A673 (cell line): ENCODE measurements around the gene HDAC7. TPM values are rescaled to one million over a fixed set of nuclear protein-coding genes. Genes with fewer than 3 reads are reported as not detected.

Source experiments
- BruUV-seq: library from RNA; stranded (reverse); fragments of 400-500 nt; replicated peaks from 2 replicates; lab custom pipeline; 2021; lab: Mats Ljungman, UMichigan
- CTCF ChIA-PET: fragments of 300-600 bp; sonication (Branson Sonifier 250); formaldehyde crosslinking; loops from one replicate; lab custom pipeline; 2022; ENCODE audit warnings: antibody characterized with exemption; lab: Charles Lee
- POLR2A ChIA-PET: fragments of 300-600 bp; sonication (Branson Sonifier 250); formaldehyde crosslinking; loops from one replicate; lab custom pipeline; 2022; ENCODE audit warnings: antibody characterized with exemption; ENCODE audit not compliant: low non-redundant PET; lab: Charles Lee
- DNase-seq: peaks from one replicate; pipeline ENCODE4 v3.0.0-alpha.2; 2015; ENCODE audit warnings: low spot score
- H3K27ac ChIP-seq: fragments of 200-600 bp; sonication (generic); 2 replicates; pipeline ENCODE4 v1.5.1; 2016; ENCODE audit warnings: mixed run types, low read depth, mild to moderate bottlenecking, mixed read lengths, antibody characterized with exemption, low read length; ENCODE audit not compliant: poor library complexity, severe bottlenecking
- H3K27me3 ChIP-seq: fragments of 200-600 bp; sonication (generic); replicated peaks from 2 replicates; pipeline ENCODE4 v1.6.1; 2017; ENCODE audit warnings: mixed run types, low read depth, mild to moderate bottlenecking, mixed read lengths, antibody characterized with exemption, low read length; ENCODE audit not compliant: insufficient read depth, poor library complexity
- H3K36me3 ChIP-seq: fragments of 200-600 bp; sonication (generic); 2 replicates; pipeline ENCODE4 v1.6.1; 2016; ENCODE audit warnings: mixed run types, mild to moderate bottlenecking, mixed read lengths, antibody characterized with exemption, low read length; ENCODE audit not compliant: insufficient read depth, poor library complexity, severe bottlenecking
- H3K4me1 ChIP-seq: fragments of 200-600 bp; sonication (generic); 2 replicates; pipeline ENCODE4 v1.6.1; 2017; ENCODE audit warnings: mixed run types, mild to moderate bottlenecking, mixed read lengths, antibody characterized with exemption, low read length; ENCODE audit not compliant: insufficient read depth, poor library complexity, severe bottlenecking
- H3K4me3 ChIP-seq: fragments of 200-600 bp; sonication (generic); 2 replicates; pipeline ENCODE4 v1.5.1; 2016; ENCODE audit warnings: low read depth, mixed run types, mild to moderate bottlenecking, mixed read lengths, low read length; ENCODE audit not compliant: poor library complexity, severe bottlenecking
- H3K9me3 ChIP-seq: fragments of 200-600 bp; sonication (generic); 2 replicates; pipeline ENCODE4 v1.6.1; 2016; ENCODE audit warnings: mixed run types, low read depth, mild to moderate bottlenecking, mixed read lengths, antibody characterized with exemption, low read length; ENCODE audit not compliant: poor library complexity, severe bottlenecking
- EZH2 ChIP-seq: fragments of 200-600 bp; sonication (generic); IDR thresholded peaks from 2 replicates; pipeline ENCODE4 v1.6.1; 2017; ENCODE audit warnings: borderline replicate concordance, low read depth, mild to moderate bottlenecking, mixed read lengths, antibody characterized with exemption, low read length; ENCODE audit not compliant: poor library complexity, severe bottlenecking
- intact Hi-C: fragments of 100-400 bp; cut with micrococcal nuclease; formaldehyde crosslinking; loops from one replicate; pipeline ENCODE4 v1.10.0; 2022; ENCODE audit not compliant: unreplicated experiment
- total RNA-seq: library from RNA; stranded (reverse); gene quantifications from 2 replicates; pipeline ENCODE4 v1.2.3, GENCODE V29; 2021
- TF ChIP-seq, protein P1 (sequence below): fragments of 300-800, 200-600 bp; sonication (generic); conservative IDR thresholded peaks from 2 replicates; pipeline ENCODE4 v1.5.1; 2017; ENCODE audit warnings: low read depth, mild to moderate bottlenecking, antibody characterized with exemption, low read length, moderate library complexity, mixed read lengths

The HDAC7 gene
- total RNA-seq, 1 experiment from 2014 or later = 58.9 TPM

DNA sequence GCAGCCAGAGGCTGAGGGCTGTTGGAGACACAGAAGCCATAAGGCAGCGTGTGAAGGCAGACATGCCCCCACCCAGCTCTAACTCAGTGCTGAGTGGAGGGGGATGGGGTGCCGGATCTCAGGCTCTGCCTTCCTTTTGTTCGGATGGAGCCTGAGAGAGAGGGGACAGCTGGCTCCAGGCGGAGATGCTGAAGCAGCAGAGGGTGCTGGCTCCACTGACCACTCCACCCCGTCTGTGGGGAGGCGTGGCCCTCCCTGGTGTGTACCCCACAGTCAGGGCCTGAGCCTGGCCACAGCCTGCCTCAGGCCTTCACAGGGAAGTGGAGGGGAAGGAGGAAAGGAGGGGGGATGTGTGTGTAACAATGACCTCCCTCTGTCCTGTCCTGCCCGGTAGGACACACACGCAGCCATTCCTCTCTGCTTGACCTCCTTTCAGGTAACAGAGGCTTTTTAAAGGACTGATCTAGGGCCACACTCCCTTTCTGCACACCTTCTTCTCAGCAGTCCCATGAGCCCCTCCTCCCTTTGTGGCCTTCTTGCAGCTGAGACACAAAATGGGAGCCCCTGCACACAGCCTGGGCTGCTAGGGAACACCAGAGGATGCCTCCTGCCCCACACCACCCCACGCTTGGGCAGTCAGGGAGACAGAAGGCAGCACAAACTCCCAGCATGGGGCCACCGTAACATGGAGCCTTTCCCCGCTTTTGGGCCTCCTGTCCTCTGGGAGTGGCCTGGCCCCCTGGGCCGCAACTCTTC is 84.8 kb downstream of the HDAC7 start:
- no peaks in the 10 kb centered on the region for H3K9me3 ChIP-seq
- no peaks in the 10 kb centered on the region for H3K27me3 ChIP-seq
- ChIA-PET CTCF (no interaction called here), POLR2A (no interaction called here)
- no peak for TF ChIP-seq EZH2
- TF ChIP-seq, protein P1, sequence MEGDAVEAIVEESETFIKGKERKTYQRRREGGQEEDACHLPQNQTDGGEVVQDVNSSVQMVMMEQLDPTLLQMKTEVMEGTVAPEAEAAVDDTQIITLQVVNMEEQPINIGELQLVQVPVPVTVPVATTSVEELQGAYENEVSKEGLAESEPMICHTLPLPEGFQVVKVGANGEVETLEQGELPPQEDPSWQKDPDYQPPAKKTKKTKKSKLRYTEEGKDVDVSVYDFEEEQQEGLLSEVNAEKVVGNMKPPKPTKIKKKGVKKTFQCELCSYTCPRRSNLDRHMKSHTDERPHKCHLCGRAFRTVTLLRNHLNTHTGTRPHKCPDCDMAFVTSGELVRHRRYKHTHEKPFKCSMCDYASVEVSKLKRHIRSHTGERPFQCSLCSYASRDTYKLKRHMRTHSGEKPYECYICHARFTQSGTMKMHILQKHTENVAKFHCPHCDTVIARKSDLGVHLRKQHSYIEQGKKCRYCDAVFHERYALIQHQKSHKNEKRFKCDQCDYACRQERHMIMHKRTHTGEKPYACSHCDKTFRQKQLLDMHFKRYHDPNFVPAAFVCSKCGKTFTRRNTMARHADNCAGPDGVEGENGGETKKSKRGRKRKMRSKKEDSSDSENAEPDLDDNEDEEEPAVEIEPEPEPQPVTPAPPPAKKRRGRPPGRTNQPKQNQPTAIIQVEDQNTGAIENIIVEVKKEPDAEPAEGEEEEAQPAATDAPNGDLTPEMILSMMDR = no peak
- DNase-seq = no peak
- no TSS peak for BruUV-seq
- H3K4me1 ChIP-seq = peaks cover 15% of the 10 kb centered on the region
- H3K27ac ChIP-seq = no peak overlapping the region
- intact Hi-C loops = no loop called here
- H3K4me3 ChIP-seq = no peak overlapping the region
- H3K36me3 ChIP-seq = no peaks in the 10 kb centered on the region

- intact Hi-C loops = no loop called here
- no peaks in the 10 kb centered on the region for H3K27me3 ChIP-seq
- BruUV-seq = no TSS peak
- H3K27ac ChIP-seq = no peak overlapping the region
- no peaks in the 10 kb centered on the region for H3K36me3 ChIP-seq
- CTCF ChIA-PET = interaction anchor here (1.0 kb wide), 1 partner anchor 36 kb away, joined by 3 read pairs; no protein-coding TSS in a partner anchor
- peaks cover 6% of the 10 kb centered on the region for H3K4me1 ChIP-seq
- no peak for TF ChIP-seq EZH2
- TF ChIP-seq, protein P1 = no peak
- no peak for DNase-seq
- H3K4me3 ChIP-seq = no peak overlapping the region
- POLR2A ChIA-PET = no interaction called here
- H3K9me3 ChIP-seq = no peaks in the 10 kb centered on the region
Observed at GRCh38 chr12:47733142-47733541, 86.6 kb downstream of the HDAC7 start.

Other genes with a start within 250 kb of the HDAC7 start
- gene RPAP3, start 113.9 kb downstream of the HDAC7 start, total RNA-seq = 70.5 and 81.1 TPM in 2 replicates
- 0.35 and 0.58 TPM in 2 replicates for gene ENDOU, start 94.4 kb downstream of the HDAC7 start, total RNA-seq
- gene RAPGEF3, start 61.0 kb downstream of the HDAC7 start, total RNA-seq = 4.3 and 5.7 TPM in 2 replicates
- gene SLC48A1, start 46.7 kb downstream of the HDAC7 start, total RNA-seq = 39.3 and 39.8 TPM in 2 replicates
- gene VDR, start 85.1 kb upstream of the HDAC7 start, total RNA-seq = 0.43 and 0.76 TPM in 2 replicates
- gene TMEM106C, start 143.7 kb upstream of the HDAC7 start, total RNA-seq = 166 and 182 TPM in 2 replicates
- gene COL2A1, start 184.6 kb upstream of the HDAC7 start, total RNA-seq = 0.85 and 1.3 TPM in 2 replicates